Left ventricle myocardium inferior (tissue), 1 donor: ENCODE data around the gene RAC2. TPM values are rescaled to one million over a fixed set of nuclear protein-coding genes. Genes with fewer than 3 reads are reported as not detected.

ENCODE experiments used
- DNase-seq: peaks from one replicate; pipeline ENCODE4 v3.0.0-alpha.2; 2020
- H3K27ac ChIP-seq: fragments of 200-600 bp; replicated peaks from 2 replicates; pipeline ENCODE4 v1.8.0; 2021
- H3K27me3 ChIP-seq: fragments of 200-600 bp; 2 replicates; pipeline ENCODE4 v1.8.0; 2021; ENCODE audit warnings: low read depth
- H3K36me3 ChIP-seq: fragments of 200-600 bp; 2 replicates; pipeline ENCODE4 v1.8.0; 2021
- H3K4me1 ChIP-seq: fragments of 200-600 bp; 2 replicates; pipeline ENCODE4 v1.8.0; 2021
- H3K4me3 ChIP-seq: fragments of 200-600 bp; 2 replicates; pipeline ENCODE4 v1.8.0; 2021; ENCODE audit warnings: mild to moderate bottlenecking, moderate library complexity
- H3K9me3 ChIP-seq: fragments of 200-600 bp; replicated peaks from 2 replicates; pipeline ENCODE4 v1.8.0; 2021
- intact Hi-C: fragments of 100-400 bp; cut with micrococcal nuclease; formaldehyde crosslinking; loops from one replicate; pipeline ENCODE4 v1.11.0; 2022
- total RNA-seq: library from RNA; stranded (reverse); fragmentation: NEBNext Ultra II Directional; extraction: Animal tissue kit (Norgen Biotek cat#: 25700); gene quantifications from one replicate; pipeline ENCODE4 v1.2.1, GENCODE V29; 2021
- TF ChIP-seq, protein P1 (sequence below): fragments of 200-600 bp; IDR thresholded peaks from 2 replicates; pipeline ENCODE4 v1.8.0; 2021; ENCODE audit warnings: antibody characterized with exemption, mild to moderate bottlenecking, borderline replicate concordance
- donor health status: DM: no; HTN: yes; CAD: no; lungs with severe emphysema.

The RAC2 gene
- total RNA-seq, 1 donor from 2014 or later: 1.8 TPM

DNA sequence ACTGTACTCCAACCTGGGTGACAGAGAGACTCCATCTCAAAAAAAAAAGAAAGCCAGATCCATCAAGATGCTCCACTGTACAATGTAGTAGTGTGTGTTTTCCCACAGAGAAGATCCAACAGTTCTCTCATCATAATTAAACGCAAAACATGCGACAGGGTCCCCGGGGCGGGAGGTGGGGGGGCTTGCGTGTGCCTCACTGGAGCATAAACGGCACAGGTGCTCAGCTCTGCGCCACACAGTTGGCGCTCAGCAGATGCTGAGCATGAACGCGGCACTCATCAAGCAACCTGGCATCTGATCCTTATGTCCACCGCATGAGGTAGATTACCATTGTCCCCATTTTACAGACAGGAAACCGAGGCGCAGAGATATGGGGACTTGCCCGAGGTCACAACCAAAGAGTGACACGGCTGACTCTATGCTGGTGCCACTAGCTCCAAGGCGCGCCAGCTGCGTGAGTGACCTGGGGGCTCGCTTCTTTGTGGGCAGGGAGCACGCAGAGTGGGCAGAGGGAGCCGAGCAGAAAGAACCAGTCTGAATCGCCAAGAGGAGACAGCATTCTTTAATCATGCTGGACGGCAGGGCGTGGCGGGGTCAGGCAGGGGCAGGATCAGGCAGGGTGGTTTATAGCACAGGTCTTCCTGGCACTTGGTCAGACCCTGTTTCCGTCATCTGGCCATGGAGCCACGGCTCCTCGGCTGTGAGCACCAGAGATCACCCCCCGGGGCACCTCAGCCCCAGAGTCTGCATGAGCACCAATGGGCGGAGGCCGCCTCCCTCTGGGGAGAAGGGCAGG is 64.2 kb downstream of the RAC2 start:
- no peak for DNase-seq
- Histone ChIP-seq H3K36me3 (no peaks in the 10 kb centered on the region), H3K9me3 (no peaks in the 10 kb centered on the region), H3K4me3 (no peak overlapping the region), H3K27ac (no peak overlapping the region), H3K4me1 (peaks cover 60% of the 10 kb centered on the region), H3K27me3 (no peaks in the 10 kb centered on the region)
- intact Hi-C loops: no loop called here
- TF ChIP-seq, protein P1, sequence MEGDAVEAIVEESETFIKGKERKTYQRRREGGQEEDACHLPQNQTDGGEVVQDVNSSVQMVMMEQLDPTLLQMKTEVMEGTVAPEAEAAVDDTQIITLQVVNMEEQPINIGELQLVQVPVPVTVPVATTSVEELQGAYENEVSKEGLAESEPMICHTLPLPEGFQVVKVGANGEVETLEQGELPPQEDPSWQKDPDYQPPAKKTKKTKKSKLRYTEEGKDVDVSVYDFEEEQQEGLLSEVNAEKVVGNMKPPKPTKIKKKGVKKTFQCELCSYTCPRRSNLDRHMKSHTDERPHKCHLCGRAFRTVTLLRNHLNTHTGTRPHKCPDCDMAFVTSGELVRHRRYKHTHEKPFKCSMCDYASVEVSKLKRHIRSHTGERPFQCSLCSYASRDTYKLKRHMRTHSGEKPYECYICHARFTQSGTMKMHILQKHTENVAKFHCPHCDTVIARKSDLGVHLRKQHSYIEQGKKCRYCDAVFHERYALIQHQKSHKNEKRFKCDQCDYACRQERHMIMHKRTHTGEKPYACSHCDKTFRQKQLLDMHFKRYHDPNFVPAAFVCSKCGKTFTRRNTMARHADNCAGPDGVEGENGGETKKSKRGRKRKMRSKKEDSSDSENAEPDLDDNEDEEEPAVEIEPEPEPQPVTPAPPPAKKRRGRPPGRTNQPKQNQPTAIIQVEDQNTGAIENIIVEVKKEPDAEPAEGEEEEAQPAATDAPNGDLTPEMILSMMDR: no peak

DNA sequence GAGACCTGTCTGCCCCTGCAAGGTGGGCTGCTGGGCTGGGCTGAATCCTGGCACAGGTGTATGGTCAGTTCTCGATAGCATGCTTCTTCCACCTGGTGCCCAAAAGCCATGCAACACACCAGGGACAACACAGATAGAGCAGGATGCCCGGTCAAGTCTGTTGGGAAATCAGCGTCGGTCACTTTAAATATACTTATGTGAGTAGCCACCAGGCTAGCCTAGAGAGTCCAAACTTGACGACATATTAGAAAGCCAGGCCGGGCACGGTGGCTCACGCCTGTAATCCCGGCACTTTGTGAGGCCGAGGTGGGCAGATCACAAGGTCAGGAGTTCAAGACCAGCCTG is 65.0 kb downstream of the RAC2 start:
- Histone ChIP-seq H3K27me3 (no peaks in the 10 kb centered on the region), H3K27ac (peak overlapping the region; percentile 25), H3K9me3 (no peaks in the 10 kb centered on the region), H3K4me1 (peaks cover 58% of the 10 kb centered on the region), H3K36me3 (no peaks in the 10 kb centered on the region), H3K4me3 (no peak overlapping the region)
- DNase-seq: no peak
- intact Hi-C loops: no loop called here
- TF ChIP-seq, protein P1: no peak

DNA sequence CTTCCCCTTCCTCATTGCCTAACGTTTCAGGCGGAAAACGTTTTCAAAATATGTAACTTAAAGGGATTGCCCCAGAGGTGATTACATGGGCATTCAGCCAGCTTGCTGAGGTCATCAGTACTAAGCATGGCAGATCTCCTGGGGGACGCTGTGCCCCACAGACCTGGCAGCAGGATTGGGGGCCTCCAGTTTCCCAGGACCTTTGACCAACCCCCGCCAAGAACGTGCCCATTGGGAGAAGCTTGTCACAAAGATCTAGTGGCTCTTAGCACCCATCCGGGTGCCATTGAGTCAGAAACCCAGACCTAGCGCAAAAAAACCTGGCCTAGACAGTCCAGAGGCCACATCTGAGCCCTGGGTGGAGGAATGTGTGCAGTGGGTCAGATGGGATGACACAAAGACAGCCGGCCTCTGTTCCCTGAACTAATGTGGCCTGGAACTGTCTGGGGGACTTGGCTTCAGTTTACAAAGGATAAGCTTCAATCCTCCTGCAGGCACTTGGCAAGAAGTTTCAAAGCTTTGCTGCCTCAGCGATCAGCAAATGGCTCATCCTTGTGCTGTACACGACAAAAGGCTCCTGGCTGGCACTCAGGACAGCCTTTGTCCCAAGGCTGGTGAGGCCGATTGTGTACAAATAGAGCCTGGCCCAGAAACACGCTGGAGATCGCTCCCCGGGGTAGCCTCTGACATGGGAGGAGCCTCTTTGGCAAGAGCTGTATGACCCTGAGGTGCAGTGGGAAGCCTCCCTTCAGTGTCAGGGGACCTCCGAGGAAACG is 65.5 kb downstream of the RAC2 start:
- no peaks in the 10 kb centered on the region for H3K9me3 ChIP-seq
- H3K4me3 ChIP-seq: no peak overlapping the region
- no peaks in the 10 kb centered on the region for H3K27me3 ChIP-seq
- DNase-seq: no peak
- peaks cover 54% of the 10 kb centered on the region for H3K4me1 ChIP-seq
- H3K36me3 ChIP-seq: no peaks in the 10 kb centered on the region
- TF ChIP-seq, protein P1: no peak
- peak overlapping the region; percentile 25 for H3K27ac ChIP-seq
- intact Hi-C loops: no loop called here

DNA sequence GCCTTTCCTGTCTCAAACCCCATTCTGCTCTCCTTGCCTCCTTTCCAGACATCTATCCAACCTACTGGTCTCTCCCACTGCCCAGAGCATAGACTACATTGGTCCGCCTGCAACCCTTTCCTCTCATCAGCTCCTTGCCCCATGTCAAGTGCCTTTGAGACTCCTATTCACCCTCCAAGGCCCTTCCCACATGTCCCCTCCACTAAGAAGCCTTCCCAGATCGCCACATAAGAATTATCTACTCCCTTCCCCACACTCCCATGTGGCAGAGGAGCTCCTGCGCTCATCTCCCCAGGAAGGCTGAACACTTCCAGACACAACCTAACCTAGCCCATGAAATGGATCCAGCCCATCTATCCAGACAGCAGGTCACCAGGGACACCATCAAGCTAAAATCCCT is 66.3 kb downstream of the RAC2 start:
- H3K4me1 ChIP-seq: peaks cover 54% of the 10 kb centered on the region
- no peak for DNase-seq
- peak overlapping the region; percentile 60 for H3K27ac ChIP-seq
- TF ChIP-seq, protein P1: no peak
- H3K36me3 ChIP-seq: no peaks in the 10 kb centered on the region
- no peaks in the 10 kb centered on the region for H3K9me3 ChIP-seq
- intact Hi-C loops: no loop called here
- H3K4me3 ChIP-seq: no peak overlapping the region
- no peaks in the 10 kb centered on the region for H3K27me3 ChIP-seq

DNA sequence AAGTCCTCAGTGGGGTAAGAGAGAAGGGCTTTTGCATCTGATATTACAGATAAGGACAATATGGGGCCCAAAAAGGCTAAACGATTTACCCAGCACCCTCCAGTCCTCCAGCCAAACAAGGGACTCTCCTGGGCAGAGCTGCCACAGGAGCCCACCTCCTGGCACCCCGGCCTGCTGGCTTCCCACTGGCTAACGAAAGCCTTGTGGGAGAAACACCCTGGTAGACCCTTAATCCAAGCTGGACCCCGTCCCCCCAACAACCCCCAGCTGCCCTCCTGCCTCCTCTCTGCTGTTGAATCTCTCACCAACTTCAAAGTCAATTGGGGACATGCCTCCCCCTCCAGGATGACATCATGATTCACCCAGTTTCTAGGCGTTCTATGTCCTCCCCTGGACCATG is 66.8 kb downstream of the RAC2 start:
- Histone ChIP-seq H3K4me1 (peaks cover 54% of the 10 kb centered on the region), H3K27ac (peak overlapping the region; percentile 60), H3K4me3 (peak overlapping the region; percentile 39), H3K9me3 (no peaks in the 10 kb centered on the region), H3K27me3 (no peaks in the 10 kb centered on the region), H3K36me3 (no peaks in the 10 kb centered on the region)
- DNase-seq: no peak
- intact Hi-C loops: no loop called here
- TF ChIP-seq, protein P1: no peak
